ENCODE results near the gene GNG7.

- TF ChIP-seq ZBTB33 (IDR thresholded peaks at IDR 0.05; ENCODE audit: borderline replicate concordance, low read depth) (no peak), REST (IDR thresholded peaks at IDR 0.05; ENCODE audit: low read depth, low read length) (no peak), CTCF (IDR thresholded peaks at IDR 0.05) (no peak)
These were observed 15.4 kb upstream of the GNG7 start for GRCh38 chr19:2717638-2718541.
